Dedifferentiated amniotic fluid mesenchymal stem cell (primary cell): ENCODE measurements around the gene TACC3.

Source experiments
- DNase-seq: peaks from one replicate; pipeline ENCODE4 v3.0.0-alpha.2; 2016; ENCODE audit errors: extremely low spot score

Gene TACC3

DNA sequence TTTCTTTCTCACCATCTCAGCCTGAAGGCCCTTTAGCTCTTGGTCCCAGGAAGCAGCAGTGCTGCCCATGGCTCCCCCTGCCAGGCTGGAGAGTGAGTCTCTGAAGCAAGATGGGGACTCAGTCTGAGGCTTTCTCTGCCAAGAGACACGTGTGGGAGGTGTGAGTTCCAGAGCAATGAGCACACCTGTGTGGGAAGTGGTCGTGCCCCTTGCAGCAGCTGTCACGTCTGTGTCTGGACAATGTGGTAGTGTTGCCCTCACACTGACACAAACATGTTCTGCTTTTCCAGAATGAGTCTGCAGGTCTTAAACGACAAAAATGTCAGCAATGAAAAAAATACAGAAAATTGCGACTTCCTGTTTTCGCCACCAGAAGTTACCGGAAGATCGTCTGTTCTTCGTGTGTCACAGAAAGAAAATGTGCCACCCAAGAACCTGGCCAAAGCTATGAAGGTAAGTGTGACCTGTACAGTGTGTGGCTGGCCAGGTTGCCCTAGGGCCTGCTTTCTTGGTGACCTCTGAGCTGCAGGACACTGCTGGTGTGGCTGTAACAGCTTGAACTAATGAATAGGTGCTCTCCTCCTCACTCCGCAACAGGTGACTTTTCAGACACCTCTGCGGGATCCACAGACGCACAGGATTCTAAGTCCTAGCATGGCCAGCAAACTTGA, 1.9 kb downstream of the TACC3 start:
- no peak for DNase-seq

DNA sequence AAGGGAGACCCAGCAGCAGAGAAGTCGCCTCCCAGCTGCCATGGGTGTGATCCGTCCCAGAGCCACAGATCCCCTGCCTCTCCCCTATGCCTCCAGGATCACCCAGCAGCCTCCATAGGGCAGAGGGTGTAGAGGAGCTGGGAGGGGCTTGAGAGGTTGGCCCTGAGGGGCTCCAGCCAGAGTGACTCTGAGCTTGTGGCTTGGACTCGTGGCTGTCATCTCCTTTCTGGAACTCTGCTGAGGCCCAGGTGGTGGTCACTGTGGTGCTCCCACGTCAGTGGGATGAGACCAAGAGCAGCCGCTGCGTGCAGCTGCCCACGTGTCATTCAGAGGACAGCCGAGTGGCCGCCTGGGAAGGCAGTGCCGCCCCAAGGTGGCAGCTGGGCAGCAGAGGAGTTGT, 4.2 kb downstream of the TACC3 start:
- no peak for DNase-seq

DNA sequence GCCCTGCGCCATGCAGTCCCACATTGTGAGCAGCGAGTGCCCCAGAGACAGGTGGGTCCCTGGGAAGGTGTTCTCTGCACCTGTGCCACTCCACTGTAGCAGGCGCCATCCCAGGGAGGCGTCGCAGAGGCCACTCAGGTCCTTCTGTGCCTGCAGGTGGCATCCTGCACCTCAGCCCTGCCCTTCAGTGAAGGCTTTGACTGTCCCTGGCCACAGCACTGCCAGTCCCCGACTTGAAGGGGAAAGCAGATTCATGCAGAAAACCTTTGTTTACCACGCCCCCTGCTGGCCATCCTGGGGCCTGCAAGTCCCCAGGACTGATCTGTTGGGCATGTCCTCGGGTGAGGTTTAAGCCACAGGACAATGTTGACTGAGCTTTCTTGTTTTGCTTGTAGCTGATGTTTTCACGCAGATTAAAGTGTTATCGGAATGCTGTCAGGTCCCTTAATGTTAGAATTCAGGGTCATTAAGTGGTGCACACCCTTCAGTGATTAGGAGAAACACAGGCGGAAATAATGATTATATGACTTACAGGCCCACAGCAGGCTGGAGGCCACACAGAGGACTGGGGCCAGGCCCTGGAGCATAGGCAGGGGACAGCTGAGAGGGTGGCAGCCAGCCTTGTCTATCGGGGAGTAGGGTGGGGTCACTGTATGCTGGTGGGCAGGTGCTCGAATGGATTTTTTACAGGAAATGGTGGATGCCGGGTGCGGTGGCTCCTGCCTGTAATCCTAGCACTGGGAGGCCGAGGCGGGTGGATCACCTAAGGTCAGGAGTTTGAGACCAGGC, 5.0 kb downstream of the TACC3 start:
- peak; percentile 67 for DNase-seq

DNA sequence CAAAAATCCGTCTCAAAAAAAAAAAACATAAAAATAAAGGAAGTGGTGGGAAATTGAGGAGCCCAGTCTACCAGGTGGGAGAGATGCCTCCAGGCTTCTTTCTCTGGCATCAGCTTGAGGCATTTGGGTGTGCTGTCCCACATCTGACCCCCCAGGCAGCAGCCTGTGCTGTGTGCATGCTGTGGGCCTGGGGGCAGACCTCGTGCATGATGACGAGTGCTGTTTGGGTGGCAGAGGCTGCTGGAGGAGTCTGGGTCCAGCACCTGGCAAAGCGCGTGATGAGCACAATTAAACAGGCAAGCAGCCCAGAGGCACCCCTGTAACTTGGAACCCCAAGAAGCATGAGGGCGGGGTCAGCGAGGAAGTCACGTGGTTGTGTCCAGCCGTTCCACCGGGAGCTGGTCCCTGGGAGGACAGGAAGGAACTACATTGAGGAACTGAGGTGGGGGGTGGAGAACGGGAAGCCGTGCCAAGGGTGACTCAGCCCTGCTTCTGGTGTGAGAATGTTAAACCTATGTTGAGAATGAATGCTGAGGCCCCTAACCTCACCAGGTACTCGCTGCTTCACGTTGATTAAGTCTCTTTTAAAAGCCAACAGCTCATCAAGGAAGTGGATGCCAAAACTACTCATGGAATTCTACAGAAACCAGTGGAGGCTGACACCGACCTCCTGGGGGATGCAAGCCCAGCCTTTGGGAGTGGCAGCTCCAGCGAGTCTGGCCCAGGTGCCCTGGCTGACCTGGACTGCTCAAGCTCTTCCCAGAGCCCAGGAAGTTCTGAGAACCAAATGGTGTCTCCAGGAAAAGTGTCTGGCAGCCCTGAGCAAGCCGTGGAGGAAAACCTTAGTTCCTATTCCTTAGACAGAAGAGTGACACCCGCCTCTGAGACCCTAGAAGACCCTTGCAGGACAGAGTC, 6.1 kb downstream of the TACC3 start:
- no peak for DNase-seq

DNA sequence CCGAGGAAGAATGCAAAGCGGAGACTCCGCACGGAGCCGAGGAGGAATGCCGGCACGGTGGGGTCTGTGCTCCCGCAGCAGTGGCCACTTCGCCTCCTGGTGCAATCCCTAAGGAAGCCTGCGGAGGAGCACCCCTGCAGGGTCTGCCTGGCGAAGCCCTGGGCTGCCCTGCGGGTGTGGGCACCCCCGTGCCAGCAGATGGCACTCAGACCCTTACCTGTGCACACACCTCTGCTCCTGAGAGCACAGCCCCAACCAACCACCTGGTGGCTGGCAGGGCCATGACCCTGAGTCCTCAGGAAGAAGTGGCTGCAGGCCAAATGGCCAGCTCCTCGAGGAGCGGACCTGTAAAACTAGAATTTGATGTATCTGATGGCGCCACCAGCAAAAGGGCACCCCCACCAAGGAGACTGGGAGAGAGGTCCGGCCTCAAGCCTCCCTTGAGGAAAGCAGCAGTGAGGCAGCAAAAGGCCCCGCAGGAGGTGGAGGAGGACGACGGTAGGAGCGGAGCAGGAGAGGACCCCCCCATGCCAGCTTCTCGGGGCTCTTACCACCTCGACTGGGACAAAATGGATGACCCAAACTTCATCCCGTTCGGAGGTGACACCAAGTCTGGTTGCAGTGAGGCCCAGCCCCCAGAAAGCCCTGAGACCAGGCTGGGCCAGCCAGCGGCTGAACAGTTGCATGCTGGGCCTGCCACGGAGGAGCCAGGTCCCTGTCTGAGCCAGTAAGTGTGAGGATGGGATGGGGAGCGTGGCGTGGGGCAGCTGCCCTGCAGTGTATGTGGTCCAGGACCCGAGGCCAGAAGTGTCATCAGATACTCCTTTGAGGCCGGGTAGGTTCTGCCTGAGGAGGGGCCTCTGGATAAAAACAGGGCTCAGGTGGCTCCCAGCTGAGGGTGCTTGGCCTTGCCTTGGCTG, 7.0 kb downstream of the TACC3 start:
- DNase-seq = no peak

DNA sequence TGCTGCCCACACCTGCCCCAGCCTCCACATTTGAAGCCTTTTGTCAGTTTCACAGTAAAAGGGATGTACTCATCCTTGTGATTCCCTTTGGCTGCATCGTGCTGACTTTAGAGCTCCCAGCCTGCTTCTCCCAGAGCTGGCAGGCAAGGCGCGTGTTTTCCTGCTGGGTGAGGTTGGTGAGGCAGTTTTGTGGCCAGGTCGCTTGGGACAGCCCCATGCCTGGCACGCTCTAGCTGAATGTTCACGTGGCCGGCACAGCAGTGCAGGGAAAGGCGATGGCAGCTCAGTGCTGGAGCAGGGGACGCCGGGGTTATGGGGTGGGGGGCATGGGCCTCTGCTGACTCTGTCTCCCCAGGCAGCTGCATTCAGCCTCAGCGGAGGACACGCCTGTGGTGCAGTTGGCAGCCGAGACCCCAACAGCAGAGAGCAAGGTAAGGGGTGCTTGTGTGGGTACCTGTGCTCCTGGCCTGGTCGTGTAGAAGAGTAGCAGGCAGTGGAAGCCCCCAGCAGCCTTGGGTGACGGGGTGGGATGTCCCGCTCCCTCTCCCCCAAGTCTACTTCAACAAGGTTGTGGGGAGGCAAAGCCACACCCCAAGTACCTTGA, 9.3 kb downstream of the TACC3 start:
- DNase-seq = no peak

DNA sequence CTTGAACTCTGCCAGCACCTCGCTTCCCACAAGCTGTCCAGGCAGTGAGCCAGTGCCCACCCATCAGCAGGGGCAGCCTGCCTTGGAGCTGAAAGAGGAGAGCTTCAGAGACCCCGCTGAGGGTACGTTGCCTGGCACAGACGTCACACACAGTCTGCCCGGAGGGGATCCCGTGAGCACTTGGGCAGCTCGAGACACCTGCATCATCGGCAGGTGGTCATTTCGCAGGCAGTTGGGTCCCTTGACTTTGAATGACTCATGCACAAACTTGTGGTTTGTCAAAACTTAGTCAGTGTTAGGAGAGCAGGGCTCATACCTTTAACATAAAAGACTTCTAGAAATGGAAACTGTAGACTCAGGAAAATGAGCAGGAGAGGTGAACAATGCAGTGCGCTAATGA, 9.9 kb downstream of the TACC3 start:
- no peak for DNase-seq

DNA sequence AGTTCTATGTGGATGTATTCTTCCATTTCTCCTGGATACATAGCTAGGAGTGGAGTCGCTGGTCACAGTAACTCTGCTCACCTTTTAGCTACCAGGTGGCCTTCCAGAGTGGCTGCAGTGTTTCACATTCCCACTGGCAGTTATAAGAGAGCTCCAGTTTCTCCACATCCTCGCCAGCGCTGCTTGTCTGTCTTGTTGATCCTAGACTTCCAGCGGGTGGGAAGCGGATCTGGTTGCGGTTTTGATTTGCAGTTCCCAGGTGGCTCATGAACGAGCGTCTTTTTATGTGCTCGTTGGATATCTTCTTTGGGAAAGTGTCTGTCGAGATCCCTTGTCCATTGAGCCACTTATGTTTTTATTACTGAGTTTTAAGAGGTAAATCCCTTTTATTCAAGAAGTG, 11.6 kb downstream of the TACC3 start:
- no peak for DNase-seq

DNA sequence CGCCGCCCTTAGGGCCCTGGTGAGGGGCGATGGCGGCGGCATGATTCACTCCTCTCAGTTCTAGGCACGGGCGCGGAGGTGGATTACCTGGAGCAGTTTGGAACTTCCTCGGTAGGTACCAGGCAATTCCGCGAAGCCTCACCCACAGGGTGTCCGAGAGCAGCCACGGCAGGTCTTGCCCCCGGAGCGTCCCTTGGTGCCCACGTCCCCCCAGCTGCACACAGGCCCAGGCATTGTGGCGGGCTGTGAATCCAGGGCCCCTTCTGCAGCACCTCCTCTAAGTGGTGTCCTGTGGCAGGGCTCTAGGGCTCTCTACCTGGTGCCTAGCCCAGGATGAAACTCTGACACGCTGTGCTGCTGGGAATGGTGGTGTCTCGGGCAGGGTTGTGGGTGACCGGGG, 13.9 kb downstream of the TACC3 start:
- DNase-seq = no peak

DNA sequence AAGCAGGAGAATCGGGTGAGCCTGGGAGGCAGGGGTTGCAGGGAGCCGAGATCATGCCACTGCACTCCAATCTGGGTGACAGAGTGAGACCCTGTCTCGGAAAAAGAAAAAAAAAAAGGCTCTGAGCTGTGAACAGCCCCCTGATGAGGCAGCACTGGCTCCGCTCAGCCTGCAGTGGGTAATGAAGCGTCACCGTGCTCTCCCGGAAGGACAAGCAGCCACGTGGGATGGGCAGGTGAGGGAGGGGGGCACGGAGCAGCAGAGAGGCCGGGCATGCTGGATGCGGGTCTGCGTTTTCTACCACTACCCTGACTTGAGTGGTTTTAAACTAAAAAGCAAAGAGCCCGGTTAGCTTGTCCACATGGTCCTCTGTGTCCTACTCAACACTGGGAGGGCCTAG, 15.5 kb downstream of the TACC3 start:
- no peak for DNase-seq

DNA sequence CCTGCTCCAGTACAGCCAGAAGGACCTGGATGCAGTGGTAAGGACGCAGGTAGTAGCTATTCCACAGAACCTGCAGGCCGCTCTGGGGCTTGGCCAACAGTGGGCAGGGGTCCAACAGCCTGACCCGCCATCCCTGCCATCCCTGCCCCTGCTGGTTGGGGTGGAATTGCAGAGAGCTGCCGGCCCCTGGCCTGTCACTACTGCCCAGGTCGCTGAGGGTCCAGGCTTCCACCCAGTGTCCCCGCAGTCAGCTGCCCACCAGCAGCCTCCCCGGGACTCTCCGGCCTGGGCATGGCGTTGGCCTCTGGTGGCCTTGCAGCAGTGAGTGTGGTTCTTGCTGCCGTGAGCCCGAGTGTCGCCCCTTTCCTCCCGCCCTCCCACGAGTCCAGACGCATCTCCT, 16.3 kb downstream of the TACC3 start:
- DNase-seq = no peak

DNA sequence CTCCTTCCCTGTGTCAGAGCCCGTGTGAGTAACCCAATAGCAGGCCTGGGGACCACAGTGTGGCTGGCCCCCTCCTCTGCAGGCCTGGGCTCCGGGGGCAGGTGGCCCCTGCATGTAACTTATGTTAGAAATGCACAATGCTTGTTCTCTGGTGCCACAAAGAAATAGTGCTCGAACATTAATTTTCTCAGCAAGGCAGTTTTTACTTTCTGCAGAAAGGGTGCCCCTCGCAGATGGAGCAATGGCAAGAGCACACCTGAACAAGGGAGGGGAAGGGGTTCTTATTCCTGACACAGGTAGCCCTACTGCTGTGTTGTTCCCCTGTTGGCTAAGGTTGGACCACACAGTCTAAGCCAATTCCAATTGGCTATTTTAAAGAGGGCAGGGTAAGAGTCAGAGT, 17.1 kb downstream of the TACC3 start:
- DNase-seq = no peak

DNA sequence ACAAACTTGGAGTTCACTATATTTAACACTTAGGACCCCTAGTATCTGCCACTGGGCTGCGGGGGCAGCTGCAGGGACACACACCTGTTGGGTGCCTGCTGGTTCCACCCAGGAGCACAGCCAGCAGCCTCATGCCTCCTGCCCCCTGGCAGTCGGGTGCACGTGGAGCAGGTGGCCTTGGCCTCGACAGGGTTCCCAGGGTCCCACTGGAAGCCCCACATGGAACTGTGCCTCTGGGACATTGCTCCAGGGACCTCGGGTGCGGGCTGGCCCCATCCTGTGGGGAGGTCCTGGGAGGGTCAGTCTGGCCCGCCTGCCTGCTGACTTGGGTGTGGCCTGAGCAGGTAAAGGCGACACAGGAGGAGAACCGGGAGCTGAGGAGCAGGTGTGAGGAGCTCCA, 18.0 kb downstream of the TACC3 start:
- DNase-seq = no peak

DNA sequence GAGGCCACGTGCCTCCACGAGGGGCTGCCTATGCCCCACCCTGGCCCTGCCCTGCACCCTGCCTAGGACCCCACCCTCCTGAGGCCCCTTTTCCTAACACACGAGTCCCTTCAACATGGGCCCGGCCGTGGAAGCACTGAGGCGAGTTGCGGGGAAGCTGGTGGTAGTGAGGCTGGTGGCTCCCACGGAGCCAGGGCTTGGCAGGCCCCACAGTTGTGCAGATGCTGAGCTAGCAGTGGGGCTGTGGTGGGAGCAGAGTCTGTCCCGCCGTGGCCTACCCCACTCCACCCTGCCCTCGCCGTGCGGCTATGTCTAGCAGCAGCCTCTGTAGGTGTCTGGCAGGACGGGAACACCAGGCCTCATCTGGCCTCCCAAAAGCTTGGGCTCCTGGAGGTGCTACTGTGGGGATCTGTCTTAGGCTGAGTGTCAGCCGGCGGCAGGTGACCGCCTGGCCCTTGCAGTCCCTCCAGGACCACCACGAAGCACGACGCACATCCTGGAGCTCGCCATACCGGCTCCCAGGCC, 18.8 kb downstream of the TACC3 start:
- no peak for DNase-seq

DNA sequence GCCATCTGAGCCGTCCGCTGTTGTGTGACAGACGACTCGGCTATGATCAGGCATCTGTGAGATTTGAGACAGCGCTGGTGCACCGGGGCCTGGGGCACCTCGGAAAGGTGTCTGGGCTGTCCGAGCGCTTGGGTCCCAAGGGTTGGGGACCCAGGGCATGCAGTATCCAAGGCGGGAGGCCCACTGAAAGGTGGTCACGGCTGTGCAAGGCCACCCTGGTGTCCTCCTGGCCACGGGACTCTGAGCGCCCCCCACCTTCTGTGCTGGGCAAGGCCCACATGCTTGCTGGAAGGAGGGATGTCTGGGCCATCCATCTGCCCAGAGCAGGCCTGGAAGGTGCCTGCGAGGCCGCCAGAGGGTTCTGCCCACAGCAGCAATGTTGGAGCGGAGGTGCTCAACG, 19.9 kb downstream of the TACC3 start:
- no peak for DNase-seq

DNA sequence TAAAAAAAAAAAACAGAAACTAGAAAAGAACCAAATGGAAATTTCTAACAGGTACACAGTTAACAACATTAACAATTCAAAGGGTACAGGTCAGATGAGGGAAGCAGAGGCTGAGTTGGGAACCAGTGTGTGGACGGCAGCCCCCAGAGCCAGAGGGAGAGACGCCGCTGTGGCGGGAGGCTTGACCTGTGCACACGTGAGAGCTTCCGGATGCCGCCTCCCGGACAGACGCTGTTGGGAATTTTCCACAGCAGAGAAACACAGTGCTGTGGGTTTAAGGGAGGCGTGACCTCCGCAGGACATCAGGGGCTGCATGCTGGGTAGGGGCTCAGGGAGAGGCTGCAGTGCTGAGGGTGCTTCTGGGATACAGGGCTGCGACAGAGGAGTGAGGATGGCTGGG, 22.2 kb downstream of the TACC3 start:
- no peak for DNase-seq

DNA sequence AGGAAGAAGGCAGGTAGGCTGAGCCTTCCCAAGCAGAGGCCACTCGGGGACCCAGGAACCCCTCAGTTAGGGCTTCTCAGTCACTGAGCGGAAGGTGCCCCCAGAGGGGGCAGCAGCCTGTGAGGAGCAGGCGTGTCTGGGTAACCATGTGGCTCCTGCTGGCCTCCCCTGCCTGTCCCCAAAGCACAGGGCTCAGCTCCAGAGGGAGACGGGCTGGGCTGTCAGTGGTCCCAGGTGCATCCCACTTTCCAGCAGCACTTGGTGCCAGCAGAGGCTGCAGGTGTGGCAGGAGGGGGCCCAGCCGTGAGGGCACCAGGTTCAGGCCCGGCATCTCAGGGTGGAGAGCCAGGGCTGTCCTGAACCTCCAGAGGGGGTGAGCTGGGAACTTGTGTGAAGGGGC, 22.7 kb downstream of the TACC3 start:
- no peak for DNase-seq

DNA sequence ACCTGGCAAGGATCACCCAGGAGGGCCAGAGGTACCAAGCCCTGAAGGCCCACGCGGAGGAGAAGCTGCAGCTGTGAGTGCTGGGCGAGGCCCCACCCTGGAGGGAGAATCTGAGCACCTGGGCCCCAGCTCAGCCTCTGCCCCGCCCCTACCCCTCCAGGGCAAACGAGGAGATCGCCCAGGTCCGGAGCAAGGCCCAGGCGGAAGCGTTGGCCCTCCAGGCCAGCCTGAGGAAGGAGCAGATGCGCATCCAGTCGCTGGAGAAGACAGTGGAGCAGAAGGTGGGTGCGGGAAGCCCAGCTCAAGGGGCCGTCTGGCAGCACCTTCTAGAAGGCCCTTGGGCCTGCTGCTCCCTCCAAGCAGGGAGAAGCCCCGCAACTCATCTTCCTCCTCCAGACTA, 23.2 kb downstream of the TACC3 start:
- no peak for DNase-seq

DNA sequence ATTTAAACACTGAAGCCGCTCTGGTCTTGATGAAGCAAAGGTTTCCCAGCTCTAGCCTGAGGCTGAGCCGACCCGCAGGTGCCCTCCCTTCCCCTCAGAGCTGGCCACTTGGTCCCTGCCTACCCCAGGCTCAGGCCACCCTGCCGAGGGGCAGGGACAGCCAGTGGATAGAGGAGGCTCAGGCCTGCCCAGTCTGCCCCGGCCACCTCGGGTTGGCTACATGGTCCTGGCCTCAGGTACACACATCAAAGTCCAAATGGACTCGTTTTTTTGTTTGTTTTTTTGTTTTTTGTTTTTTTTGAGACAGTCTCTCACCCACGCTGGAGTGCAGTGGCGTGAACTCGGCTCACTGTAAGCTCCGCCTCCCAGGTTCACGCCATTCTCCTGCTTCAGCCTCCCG, 23.8 kb downstream of the TACC3 start:
- DNase-seq = no peak

DNA sequence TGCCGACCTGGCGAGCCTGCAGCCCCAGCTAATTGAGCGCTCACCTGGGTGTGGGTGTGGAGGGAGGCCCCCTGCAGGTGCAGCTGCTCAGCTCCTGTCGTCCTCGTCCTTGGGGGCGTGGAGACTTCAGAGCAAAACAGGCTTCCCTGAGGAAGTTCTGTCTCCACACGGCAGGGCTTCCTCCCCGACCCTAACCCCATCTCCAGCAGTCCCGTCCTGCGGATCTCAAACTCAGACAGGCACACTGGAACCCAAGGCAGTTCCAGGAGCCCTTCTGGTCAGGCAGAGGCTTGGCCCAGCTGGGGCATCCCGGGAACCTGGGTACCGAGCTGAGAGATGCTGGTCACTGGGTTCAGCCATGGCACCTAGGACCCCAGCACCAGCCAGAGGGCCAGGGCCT, 24.4 kb downstream of the TACC3 start:
- no peak for DNase-seq

DNA sequence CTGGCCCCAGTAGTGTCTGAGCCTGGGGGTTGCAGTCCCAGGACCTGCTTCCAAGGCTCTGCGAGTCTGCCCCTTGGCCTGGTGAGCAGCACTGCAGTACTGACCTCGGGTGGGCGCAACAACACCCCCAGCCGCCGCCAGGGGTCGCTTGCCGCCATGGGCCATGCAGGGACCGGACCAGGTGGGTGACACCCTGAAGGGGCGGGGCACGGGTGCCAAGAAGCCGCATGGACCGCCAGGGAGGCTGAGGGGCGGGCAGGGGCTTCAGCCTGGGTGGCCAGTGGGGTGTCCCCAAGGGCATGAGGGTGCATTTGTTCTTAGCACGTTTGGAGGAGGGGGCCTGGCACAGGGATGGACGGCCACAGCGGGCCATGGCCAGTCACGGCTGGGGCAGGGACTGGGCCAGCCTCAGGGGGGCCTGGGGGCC, 25.0 kb downstream of the TACC3 start:
- DNase-seq = no peak
